ENCODE measurements around the gene SLCO3A1.

The SLCO3A1 gene

DNA sequence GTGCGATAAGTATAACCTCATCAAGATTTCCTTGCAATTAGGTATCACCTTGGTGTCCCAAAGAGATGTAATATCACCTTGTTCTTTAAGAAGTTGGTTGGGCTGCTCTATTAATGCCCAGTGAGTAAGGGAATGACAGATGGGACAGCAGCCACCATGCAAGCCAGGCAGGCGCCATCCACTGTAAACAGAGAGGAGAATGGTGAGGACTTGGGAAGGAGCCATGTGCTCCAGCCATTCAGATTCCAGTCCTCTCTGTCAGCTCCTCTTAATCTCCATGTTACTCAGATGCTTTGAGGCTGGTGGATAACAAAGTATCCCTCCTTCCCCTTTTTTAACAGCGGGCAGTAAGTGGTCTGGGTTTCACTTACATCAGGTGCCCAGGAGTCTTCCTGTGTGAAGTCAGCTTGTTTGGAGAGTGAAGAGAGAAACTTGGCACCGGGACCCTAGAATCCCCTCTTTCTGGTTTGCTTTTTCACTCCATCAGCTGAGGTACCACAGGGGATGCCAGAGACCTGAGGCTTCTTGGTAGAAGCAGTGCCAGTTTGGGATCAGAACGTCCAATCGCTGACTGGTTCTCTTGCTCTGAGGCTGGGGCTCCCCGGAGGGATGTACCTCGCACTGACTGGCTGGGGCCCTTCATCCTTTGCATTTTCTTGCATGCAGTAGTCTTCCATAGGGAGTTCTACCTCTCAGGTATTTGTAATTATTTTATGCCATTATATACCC, 29.5 kb downstream of the SLCO3A1 start:
- no peak for DNase-seq (ENCODE audit: low spot score)

DNA sequence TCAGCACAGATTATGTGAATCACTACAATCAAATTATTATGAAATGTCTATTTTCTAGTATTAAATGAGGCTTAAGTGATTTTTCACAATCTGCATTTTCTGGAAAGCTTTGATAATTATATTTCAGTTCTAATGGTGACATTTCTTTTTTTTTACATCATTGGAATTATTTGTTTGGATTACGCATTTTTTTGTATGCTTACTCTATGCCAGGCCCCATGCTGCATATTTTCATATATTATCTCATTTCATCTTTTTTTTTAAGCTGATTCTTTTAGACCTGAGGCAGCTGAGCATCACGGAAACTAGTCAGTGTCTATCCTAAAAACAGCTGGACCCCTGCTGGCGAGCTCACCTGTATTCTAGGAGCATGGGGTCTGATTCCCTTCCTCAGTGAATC, 31.1 kb downstream of the SLCO3A1 start:
- DNase-seq (ENCODE audit: low spot score), result no peak

DNA sequence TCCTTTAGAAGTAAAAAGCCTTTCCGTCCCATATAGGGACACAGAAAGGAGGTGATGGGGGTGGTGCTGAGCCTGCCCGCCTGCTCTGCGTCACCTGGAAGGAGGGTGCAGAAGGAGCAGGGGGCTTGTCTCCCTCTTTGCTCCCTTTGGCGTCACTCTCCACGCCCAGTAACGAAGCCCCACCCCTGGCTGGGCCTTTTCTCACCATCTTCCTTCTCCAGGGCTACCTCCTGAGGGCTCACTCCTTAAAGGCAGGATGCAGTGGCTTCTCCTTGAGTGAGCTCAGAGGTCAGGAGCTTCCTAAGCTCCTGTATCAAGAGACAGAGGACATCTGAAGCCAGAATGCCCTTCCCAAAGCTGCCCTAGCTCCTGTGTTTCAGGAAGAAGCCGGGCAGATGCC, 31.5 kb downstream of the SLCO3A1 start:
- DNase-seq (ENCODE audit: low spot score), result no peak

DNA sequence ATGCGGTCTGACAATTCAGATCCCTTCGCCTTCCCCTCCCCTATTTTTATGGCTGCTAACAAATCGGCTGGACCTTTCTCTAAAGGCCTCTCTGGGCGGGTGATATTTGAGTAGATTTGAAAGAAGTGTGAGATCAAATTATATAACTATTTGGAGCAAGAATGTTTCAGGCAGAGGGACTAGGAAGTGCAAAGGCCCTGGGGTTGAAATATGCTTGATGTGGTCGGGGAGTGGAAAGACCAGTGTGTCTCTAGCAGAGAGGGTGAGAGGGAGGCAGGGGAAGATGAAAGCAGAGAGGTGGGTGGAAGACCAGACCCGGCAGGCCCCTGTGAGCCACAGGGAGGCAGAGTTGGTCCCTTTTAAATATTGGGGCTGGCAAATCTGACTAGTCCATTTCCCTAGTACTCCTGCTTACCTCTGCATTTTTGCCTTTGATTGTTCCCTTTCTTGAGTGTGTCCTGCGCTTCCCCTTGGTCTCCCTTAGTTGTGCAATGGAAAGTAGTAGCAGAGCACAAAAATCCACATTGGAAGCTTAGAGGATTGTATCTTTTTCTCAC, 32.3 kb downstream of the SLCO3A1 start:
- DNase-seq (ENCODE audit: low spot score), result no peak

DNA sequence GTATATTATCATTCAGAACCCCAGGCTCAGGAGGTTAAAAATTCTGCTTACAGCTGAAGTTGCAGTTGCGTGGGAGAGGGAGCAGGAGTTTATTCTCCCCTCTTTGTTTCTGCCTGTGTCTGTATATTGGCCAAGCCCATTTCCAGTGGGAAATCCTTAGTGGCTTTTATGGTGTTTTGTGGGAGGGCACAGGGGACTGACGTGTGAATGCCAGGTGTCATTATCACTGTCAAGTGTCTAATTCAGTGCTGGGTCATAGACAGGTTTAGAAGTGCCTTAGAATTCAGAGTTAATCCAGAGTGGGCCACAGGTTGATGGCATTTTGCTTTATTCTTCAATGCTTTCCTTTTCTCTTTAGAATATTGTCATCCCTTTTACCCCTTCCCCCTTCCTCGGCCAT, 33.4 kb downstream of the SLCO3A1 start:
- DNase-seq (ENCODE audit: low spot score), result no peak

DNA sequence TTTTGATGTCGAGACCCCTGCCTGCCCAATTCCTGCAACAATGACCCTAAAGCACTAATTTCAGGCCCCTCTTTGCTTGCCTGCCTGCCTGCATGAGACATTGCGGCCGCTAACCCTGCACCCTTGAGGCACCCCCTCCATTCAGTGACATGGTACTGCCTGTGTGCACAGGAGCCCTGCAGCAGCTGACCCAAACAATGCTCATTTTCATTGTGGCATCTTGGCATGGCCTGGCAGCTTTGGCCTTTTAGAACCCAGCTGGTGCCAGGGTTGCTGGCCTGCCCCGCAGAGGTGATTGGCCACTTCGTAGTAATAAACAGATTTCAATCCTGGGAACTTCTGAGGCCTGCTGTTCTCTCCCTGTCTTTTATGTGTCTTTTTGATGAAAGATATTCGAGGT, 33.8 kb downstream of the SLCO3A1 start:
- DNase-seq (ENCODE audit: low spot score), result no peak

DNA sequence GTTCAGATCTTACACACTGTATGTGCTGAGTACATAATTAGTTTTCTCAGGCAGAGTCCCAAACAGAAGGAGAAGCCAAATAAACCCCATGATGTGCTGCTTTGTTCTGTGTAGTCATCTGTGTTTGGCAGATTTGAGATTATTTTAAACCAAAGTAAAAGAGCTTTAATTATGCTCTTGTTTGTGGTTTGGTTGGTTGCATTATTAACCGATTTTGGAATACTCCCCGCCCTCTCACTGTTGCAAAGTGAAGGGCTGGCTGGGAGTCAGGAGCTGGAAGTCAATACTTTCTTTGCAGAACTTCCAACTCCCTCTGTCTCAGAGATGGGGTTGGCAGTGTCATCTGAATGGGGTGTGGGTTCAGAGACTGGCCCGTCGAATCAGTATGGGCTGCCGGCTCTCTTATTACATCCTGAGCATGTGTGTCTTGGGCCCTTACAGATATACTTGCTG, 34.4 kb downstream of the SLCO3A1 start:
- peak; percentile 13 for DNase-seq (ENCODE audit: low spot score)

DNA sequence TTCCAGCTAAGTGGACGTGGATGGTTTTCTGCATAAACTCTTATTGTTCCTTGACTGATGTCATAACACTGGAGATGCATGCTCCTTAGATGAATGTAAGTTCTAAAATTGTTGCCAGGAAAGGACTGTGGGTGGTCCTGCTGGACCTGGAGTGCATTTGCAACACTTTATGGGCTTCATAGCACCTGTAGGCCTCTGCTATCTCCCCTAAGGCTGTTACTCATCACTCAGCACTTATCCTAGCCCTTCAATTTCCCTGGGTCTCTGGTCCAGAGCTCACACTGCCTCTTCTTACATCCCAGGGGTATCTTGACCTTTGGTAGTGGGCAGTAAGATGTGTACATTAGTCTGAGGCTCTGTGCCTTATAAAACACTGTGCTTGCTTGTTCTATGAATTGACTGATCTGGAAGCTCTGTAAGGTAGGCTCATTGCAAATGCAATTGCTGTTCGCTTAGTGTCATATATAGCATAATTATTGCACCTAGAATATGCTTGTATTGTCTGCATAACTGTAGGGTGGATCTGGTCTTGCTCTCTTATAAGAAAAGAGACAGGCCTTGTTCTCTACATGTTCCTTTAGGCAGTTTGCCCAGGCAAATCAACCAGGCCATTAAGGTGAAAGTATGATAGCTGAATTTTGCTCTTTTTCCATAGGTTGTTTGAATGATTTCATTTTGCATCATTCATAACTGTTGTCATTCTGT, 35.8 kb downstream of the SLCO3A1 start:
- no peak for DNase-seq (ENCODE audit: low spot score)

DNA sequence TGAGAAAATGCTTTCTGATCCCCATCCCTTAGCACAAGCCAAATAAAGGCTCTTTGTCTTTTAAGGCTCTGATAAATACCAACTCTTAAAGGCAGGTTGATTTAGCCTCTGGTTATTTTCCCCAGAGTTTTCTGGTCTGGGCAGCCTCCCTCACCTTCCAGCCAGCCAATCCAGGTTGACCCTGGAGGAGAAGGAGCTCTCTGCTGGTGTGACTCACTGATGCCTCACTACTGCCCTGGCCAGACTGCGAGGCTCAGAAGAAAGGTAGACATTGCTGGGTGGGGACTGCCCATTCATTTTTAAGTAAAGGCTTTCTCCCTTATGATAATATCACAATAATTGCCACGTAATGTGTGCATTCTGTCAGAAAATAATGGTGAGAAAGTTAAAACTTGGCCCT, 37.1 kb downstream of the SLCO3A1 start:
- DNase-seq (ENCODE audit: low spot score), result peak; percentile 25

DNA sequence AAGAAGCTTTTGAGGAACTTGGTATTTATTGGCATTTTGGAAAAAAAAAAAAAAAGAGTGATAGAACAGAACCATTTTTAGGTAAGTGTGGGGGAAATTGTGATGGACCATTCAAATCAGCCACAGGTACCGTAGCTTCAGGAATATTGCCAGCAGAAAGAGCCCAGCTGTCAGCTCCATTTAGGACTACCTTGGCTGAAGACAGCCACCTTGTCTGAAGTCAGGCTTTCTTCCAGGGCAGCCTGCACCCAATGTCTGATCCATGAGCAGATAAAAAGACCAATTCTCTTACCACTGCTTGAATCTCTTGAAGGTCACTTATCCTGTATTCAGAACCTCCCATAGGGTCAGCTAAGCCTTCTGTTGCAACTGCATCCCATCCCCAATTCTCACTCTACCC, 37.6 kb downstream of the SLCO3A1 start:
- no peak for DNase-seq (ENCODE audit: low spot score)

DNA sequence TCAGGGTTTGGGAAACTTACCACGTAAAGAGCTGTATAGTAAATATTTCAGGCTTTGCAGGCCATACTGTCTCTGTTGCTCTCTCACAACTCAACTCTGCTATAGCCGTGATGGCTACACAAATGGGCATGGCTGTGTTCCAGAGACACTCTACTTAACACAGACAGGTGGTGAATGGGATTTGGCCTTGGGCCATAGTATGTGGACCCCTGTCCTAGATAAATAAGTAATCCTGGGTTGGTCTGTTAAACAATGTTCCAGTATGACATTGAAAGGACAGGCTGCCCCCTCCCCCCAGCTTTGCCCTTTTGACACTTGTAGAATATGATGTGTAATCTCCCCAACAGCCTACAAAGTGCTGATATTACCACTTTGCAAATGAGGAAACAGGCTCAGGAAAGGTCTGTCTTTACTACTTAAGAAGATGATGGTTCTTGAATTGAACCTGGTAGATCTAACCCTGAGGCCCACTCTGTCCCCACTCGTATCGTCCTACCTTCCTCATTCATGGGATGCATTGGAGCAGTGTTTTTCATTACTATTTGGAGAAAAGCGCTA, 38.4 kb downstream of the SLCO3A1 start:
- no peak for DNase-seq (ENCODE audit: low spot score)

DNA sequence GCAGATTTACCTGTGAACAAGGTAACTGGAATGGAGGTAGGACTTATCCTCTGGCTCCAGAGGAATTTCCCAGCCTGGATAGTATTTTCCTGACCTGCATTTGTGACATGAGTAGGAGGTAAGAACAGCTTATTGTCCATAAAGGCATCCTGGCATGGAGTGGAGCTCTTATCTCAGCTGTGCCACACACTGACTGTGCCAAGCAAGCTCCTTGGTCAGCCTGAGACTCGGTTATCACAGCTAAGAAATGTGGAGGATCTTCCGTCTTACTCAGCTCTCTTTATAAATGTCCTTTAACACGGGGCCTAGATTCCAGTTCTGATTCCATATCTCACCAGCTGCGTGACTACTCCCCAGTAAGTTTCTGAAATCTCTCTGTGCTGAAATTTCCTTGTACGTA, 38.9 kb downstream of the SLCO3A1 start:
- no peak for DNase-seq (ENCODE audit: low spot score)

DNA sequence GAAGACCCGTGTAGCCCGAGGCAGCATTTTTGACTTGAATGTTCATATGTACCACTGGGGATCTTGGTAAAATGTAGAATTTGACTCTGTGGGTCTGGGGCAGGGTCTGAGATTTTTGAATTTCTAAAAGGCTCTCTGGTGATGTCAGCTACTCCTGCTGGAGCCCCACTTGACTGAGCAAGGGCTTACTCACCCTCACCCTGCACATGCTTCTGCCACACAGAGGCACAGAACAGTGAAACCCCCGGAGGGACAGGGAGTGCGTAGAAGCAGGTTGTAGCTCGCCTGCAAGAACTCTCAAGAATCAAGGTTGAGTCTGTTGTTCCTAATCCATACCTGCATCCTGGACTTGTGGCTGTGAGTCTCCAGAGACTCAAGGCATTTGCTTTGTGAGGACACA, 41.1 kb downstream of the SLCO3A1 start:
- DNase-seq (ENCODE audit: low spot score), result no peak

DNA sequence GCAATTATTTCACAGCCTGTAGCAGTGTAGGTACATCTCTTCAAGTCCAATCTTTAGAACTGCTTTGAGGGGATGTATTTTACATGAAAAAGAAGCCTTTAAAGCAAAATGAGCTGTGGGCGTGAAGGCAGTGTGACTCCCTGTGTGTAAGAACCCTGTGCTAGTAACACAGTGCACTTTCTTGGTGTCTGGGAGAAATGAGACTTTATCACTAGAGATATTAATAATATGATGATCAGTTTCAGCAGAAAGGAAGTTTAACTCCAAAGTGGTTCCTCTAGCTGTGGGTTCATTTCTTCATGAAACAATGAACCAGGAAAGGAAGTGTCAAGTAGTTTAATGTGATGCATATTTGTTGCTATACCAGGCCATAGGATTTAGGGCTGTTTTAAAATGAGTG, 41.5 kb downstream of the SLCO3A1 start:
- DNase-seq (ENCODE audit: low spot score), result no peak

DNA sequence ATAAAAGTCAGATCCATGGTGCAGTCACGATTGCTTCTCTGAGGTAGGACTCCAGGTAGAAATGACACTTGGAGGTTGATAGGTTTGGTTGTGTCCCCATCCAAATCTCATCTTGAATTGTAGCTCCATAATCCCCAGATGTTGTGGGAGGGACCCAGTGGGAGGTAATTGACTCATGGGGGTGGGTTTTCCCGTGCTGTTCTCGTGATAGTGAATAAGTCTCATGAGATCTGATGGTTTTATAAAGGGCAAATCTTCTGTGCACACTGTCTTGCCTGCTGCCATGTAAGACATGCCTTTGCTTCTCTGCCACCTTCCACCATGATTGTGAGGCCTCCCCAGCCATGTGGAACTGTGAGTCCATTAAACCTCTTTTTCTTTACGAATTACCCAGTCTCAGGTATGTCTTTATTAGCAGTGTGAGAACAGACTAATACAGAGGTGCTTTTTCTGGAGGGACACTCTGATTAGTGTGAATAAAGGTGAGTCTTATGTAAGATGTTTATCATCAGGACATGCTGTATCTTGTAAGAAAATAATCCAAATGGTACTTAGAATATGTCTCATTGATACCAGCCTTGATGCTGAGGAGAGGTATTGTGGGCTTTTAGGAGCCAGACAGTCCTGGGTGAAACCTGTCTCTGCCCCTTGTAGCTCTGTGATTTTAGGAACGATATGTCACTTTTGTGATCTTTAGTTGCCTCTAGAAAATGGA, 43.0 kb downstream of the SLCO3A1 start:
- no peak for DNase-seq (ENCODE audit: low spot score)

DNA sequence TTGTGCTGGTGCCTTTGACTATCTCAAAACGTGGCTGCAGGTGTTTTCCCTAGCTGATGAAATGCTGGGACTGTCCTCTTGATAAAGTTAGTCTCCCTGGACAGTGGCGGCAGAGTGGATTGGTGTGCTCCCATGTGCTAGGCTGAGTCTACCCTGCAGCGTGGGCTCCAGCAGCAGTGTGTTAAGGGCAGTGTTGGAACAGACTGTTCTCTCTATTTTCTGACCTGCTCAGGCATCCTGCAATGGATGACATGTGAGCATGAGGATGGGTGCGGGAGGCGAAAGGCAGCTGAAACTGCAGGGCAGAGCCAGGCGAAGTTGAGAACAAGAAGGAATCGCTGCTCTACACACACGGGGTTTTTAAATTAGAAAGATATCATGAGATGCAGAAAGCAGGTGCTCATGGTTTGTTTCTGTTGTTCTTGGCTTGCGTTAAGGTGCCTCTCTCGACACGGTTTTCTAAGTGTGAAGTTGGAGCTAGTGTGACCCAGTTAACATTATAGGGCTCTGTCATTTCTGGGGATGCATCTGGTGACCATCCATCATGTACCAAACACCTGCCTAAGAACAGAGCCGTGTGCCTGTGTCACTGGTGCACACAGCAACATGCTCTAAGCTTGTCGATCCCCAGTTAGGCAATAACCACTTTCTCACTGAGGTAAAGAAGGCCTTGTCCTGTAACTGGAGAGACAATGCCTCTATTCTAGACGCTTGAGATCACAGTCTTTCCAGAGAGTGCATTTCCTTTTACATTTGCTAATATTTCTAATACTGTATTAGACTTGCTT, 44.3 kb downstream of the SLCO3A1 start:
- DNase-seq (ENCODE audit: low spot score), result no peak

DNA sequence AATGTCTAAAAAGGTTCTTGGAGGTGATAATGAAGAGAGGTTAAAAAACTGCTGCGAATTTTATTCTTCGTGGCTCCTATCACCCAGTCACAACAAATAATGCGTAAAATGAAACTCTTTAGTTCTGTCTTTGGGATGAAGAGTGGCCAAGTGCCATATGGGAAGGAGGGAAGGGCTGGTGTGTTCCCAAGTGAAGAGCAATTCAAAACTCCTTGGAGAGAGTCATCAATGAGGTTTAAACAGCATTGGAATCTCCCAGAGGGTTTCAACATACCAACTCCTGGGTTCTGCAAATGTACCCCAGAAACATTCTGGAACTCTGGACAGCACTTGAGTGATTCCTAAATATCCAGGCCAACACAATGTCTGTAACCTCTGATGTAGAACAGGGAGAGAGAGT, 45.3 kb downstream of the SLCO3A1 start:
- DNase-seq (ENCODE audit: low spot score), result no peak

DNA sequence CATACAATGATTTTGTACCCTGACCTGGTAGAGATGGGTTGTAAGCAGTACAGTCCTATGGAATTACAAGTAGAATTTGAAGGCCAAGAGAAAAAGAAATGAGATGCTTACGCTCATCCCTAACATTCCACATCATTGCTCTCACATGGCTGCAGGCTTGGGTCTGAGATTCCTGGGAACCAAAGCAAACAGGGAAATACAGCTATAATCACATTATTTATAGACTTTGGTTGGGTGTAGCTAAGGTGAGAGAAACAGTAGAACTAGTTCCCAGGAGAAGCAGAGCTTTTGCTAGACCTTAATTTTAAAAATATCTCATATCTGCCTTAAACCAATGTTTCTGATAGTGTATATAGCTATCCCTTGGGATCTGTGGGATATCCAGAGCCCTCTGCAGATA, 51.4 kb downstream of the SLCO3A1 start:
- no peak for DNase-seq (ENCODE audit: low spot score)

DNA sequence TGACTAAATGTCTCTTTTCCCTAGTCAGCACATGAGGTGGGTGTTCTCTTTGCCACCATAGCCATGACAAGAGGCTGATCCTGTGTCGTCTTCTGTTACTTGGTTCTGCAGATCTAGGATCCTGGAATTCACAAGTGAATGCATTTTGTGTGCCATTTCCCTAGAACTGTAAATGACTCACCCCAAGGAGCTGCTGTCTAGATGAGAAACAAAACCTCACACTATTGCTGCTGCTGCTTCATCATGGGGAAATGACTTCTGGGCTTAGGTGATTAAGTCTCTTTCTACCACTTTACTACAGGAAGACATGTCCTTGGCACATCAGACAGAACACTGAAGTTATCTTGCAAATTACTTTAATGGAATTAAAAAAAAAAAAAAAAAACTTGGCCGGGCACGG, 54.9 kb downstream of the SLCO3A1 start:
- DNase-seq (ENCODE audit: low spot score), result peak; percentile 63

DNA sequence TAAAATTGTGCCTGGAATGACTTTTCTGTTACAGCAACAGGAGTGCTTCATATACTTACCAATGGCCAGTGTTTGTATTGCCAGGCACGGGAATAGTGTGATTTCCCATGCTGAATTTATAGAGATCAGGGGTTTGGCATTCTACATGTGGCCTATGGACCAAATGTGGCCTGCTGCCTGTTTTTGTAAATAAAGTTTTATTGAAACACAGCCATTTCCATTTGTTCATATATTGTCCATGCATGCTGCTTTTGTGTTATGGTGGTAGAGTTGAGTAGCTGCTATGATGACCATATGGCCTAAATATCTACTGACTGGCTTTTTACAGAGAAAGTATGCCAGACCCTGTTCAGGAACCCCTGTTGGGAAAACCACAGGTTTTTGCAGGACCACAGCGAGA, 55.6 kb downstream of the SLCO3A1 start:
- no peak for DNase-seq (ENCODE audit: low spot score)

DNA sequence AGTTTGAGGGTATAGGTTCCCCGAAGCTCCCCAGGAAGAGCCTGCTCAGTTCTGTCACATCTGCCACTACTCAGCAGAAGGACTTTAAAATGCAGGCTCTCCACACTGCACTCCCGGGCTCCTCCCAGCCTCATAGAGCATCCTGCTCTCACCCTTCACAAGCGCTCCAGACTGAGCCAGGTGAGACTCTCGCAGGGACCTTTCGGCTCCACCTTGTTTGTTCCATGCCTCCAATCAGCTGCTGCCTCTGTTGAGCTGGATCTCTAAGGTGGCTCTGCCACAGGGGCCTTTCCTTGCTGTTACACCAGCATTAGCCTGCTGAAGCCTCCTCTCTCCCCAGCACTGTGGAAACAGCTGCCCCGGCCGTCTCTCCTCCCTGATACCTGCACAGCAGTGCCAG, 56.1 kb downstream of the SLCO3A1 start:
- DNase-seq (ENCODE audit: low spot score), result no peak

DNA sequence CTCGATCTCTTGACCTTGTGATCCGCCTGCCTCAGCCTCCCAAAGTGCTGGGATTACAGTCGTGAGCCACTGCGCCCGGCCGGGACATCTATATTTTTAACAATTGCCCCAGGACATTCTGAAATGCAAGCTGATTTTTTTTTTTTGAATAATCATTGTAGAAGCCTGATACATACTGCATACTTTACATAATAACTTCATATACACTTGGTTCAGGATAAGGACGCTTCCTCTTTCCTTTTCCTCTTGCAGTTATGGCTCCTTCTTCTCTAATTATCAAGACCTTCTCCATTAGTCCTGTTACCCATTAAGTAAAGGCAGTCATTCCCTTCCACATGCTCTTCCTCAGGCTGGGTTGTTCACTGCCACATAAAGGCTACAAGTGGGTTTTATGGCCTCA, 58.3 kb downstream of the SLCO3A1 start:
- DNase-seq (ENCODE audit: low spot score), result no peak

Measured in AG08395 (cell line).